ENCODE results near the gene ZNF385C.

Gene ZNF385C

GRCh38 chr17:42124256-42124655, 26.0 kb upstream of the ZNF385C start:
- DNase-seq (ENCODE audit: low read depth): no peak

- DNase-seq (ENCODE audit: low read depth): no peak
These were observed 24.4 kb upstream of the ZNF385C start, which contains the start of gene HSPB9 for GRCh38 chr17:42122371-42123303. Gene HSPB9 (plus strand): TSS chr17:42122804. CDS start chr17:42122851, 47 bp downstream.

- peak; percentile 69 for DNase-seq (ENCODE audit: low read depth)
These were observed 22.8 kb upstream of the ZNF385C start, which contains the start of gene KAT2A for GRCh38 chr17:42120770-42121769. Gene KAT2A (minus strand): TSS chr17:42121367. CDS start chr17:42121304, 63 bp downstream.

GRCh38 chr17:42120161-42120769, 22.0 kb upstream of the ZNF385C start:
- DNase-seq (ENCODE audit: low read depth): no peak

GRCh38 chr17:42119301-42119700, 21.0 kb upstream of the ZNF385C start:
- DNase-seq (ENCODE audit: low read depth): no peak

GRCh38 chr17:42118545-42118944, 20.3 kb upstream of the ZNF385C start:
- peak; percentile 26 for DNase-seq (ENCODE audit: low read depth)

- DNase-seq (ENCODE audit: low read depth): no peak
These were observed 19.8 kb upstream of the ZNF385C start for GRCh38 chr17:42118126-42118510.

GRCh38 chr17:42117397-42118125, 19.3 kb upstream of the ZNF385C start:
- no peak for DNase-seq (ENCODE audit: low read depth)

GRCh38 chr17:42116705-42117396, 18.6 kb upstream of the ZNF385C start:
- DNase-seq (ENCODE audit: low read depth): peak; percentile 69

- no peak for DNase-seq (ENCODE audit: low read depth)
These were observed 15.8 kb upstream of the ZNF385C start for GRCh38 chr17:42114118-42114517.

- DNase-seq (ENCODE audit: low read depth): no peak
These were observed 15.2 kb upstream of the ZNF385C start for GRCh38 chr17:42113293-42114069.

- peak; percentile 58 for DNase-seq (ENCODE audit: low read depth)
These were observed 14.4 kb upstream of the ZNF385C start, which contains the start of gene DHX58 for GRCh38 chr17:42112552-42113176. Gene DHX58 (minus strand): TSS chr17:42112714. CDS start chr17:42111892, 822 bp downstream.

GRCh38 chr17:42111871-42112551, 13.7 kb upstream of the ZNF385C start:
- DNase-seq (ENCODE audit: low read depth): no peak

GRCh38 chr17:42111265-42111636, 13.0 kb upstream of the ZNF385C start:
- DNase-seq (ENCODE audit: low read depth): no peak

GRCh38 chr17:42110301-42111264, 12.3 kb upstream of the ZNF385C start:
- DNase-seq (ENCODE audit: low read depth): no peak

GRCh38 chr17:42109086-42109485, 10.8 kb upstream of the ZNF385C start:
- no peak for DNase-seq (ENCODE audit: low read depth)
